Activated CD8-positive, alpha-beta memory T cell treated with anti-CD3 and anti-CD28 coated beads for 36 hours (primary cell): ENCODE data around the gene NBEA. TPM values are rescaled to one million over a fixed set of nuclear protein-coding genes. Genes with fewer than 3 reads are reported as not detected.
"Not testable (repeated sequence)": the region's sequence is repeated elsewhere in the genome, so short reads cannot be mapped to it uniquely, and the experiment has no call there.

Experiments
- CTCF ChIA-PET: fragments of 350-600 bp; sonication (Branson Sonifier 250); formaldehyde crosslinking; loops from one replicate; lab custom pipeline; 2021; ENCODE audit warnings: antibody characterized with exemption; lab: Charles Lee
- POLR2A ChIA-PET: fragments of 350-600 bp; sonication (Branson Sonifier 250); formaldehyde crosslinking; loops from one replicate; lab custom pipeline; 2021; ENCODE audit warnings: antibody characterized with exemption; lab: Charles Lee
- total RNA-seq, 2 experiments: library from RNA; stranded (reverse); gene quantifications; one replicate each; pipeline ENCODE4 v1.2.3, GENCODE V29; 2021

NBEA gene
- total RNA-seq, 2 experiments from 2014 or later: 0.15 to 0.23 TPM

DNA sequence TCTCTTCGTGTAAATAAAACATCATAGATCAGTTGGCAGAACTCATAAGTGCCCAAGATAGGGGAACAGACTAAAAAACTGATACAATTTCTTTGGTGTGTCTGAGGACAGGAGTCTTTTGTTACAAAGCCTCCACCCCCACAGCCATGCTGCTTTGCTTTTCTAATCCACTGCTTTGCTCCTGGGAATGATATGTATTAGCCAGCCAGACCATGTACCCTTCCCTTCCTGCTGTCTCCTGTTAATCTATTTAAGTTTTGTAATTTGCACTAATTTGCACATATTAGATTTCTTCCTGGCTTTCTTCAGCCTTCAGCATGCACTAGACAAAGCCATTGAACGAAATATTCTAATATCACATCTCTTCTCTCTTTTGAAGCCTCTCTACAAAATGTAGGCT, 403.9 kb downstream of the NBEA start:
- POLR2A ChIA-PET: no interaction called here
- CTCF ChIA-PET: no interaction called here

DNA sequence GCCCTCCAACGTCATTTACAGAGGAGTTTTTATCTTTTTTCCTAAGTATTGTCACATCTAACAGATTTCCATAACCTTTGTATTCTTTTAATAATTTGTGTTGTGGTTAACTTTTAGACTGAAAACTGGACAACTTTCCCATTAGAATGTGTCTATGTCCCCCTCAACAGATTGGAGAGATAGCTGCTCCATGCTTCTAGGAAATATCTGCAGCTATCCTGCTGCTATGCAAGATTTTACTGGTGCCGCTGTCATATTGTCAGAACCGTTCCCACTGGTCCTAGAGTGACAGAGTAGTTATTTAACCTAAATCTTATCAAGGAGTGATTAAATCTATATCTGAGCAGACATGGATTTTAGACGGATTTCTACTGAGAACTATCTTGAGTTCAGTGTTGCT, 404.4 kb downstream of the NBEA start:
- ChIA-PET CTCF (no interaction called here), POLR2A (no interaction called here)

- ChIA-PET POLR2A (no interaction called here), CTCF (no interaction called here)
Observed at GRCh38 chr13:35347679-35348205, 405.7 kb downstream of the NBEA start.

DNA sequence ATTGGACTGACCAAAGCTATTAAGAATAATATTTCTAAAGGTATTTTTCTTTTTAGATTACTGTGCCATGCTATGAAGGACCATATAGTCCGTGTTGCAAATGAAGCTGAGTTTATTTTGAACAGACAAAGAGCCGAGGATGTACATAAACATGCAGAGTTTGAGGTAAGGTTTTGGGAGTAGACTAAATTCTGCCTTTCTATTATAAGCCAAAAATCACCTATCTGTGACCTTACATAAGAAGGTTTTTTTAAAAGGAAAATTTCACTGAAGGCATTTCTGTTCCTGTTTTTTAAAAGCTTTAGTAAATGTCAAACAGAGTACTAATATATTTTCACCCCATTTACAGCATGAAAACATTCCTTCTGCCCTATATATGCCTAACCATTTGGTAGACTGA, 407.0 kb downstream of the NBEA start:
- CTCF ChIA-PET: no interaction called here
- POLR2A ChIA-PET: no interaction called here

- POLR2A ChIA-PET: no interaction called here
Observed at GRCh38 chr13:35349673-35350278, 407.7 kb downstream of the NBEA start.

DNA sequence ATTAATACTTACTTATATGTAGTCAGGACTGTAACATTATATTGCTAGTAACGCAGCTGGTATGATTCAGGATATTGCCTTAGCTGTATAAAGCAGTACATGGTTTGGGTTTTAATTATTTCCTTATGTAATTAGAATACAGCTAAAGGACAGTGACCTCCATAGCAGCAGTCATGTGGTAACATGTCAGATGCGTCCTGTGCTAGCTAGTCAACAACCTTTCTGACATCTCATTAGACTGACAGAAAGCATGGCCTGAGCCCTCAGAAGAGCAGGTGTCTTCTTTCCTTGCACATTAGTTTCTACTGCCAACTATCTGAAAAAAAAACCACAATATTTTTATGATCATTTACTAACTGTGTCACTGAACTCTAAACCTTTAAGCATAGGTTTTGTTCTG, 412.2 kb downstream of the NBEA start:
- ChIA-PET POLR2A (no interaction called here), CTCF (no interaction called here)

More at GRCh38 chr13:35349673-35350278, 407.7 kb downstream of the NBEA start:
- CTCF ChIA-PET: no interaction called here

- ChIA-PET CTCF (no interaction called here), POLR2A (no interaction called here)
Observed at GRCh38 chr13:35354882-35355281, 412.8 kb downstream of the NBEA start.

- POLR2A ChIA-PET: no interaction called here
- CTCF ChIA-PET: no interaction called here
Observed at GRCh38 chr13:35356572-35356971, 414.5 kb downstream of the NBEA start.

DNA sequence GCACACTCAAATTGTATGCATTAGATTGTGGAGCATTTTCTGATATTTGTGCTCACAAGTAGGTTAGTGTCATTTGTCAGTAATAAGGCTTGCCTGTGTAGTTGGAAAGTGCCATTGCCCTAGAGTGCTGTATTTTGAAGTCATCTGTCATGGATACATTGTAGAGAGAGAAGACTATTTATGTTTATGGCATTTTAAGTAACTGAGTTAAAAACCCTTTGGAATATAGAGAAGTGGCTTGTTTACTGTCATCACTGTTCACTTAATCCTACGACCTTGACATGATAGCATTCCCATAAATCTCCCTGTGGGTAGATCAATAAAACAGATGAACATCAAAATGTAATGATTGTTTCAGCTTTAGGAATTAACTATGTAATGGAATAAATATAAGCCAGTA, 423.8 kb downstream of the NBEA start:
- ChIA-PET POLR2A (no interaction called here), CTCF (no interaction called here)

DNA sequence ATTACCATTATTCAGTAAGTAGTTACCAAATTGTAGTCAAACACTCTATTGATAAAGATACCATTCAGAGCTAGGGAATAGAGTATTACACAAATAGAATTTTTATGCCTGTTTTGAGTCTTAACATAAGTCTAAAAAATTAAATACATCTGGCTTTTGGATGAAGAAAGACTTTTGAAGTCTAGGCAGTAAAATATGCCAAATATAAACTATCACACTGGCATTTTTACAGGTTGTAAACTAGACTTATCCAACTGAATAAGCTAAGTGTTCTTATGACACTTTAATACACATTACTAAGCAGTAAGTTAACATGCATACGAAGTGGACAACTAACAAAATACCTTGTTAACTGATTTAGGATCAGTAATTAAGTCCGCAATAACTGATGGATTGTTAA, 425.5 kb downstream of the NBEA start:
- POLR2A ChIA-PET: no interaction called here
- CTCF ChIA-PET: no interaction called here

- ChIA-PET CTCF (no interaction called here), POLR2A (no interaction called here)
Observed at GRCh38 chr13:35378939-35379338, 436.9 kb downstream of the NBEA start.

GRCh38 chr13:35379663-35380062, 437.6 kb downstream of the NBEA start:
- POLR2A ChIA-PET: no interaction called here
- CTCF ChIA-PET: no interaction called here

GRCh38 chr13:35387682-35388250, 445.7 kb downstream of the NBEA start:
- CTCF ChIA-PET: no interaction called here
- POLR2A ChIA-PET: no interaction called here

- POLR2A ChIA-PET: no interaction called here
- CTCF ChIA-PET: no interaction called here
Observed at GRCh38 chr13:35388441-35389355, 446.6 kb downstream of the NBEA start.

DNA sequence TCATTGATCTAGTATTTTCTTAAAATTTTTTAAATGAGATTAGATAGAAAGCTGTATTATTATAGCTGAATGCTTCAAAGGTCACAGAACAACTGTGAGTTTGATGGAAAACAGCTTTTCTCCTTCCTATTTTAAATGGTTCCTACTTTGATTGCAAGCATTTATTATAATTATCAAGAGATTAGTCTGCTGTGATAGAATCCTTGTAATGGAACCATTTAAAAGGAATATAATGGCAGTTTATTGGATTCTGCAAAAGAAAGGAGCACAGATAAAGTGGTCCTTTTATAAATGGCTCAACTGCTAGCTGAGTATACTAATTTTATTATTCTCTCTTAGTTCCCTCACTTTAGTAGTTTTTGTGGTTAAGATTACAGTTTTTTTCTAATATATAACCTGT, 447.5 kb downstream of the NBEA start:
- CTCF ChIA-PET: no interaction called here
- POLR2A ChIA-PET: no interaction called here

GRCh38 chr13:35392768-35393167, 450.7 kb downstream of the NBEA start:
- POLR2A ChIA-PET: no interaction called here
- CTCF ChIA-PET: no interaction called here

- ChIA-PET CTCF (no interaction called here), POLR2A (no interaction called here)
Observed at GRCh38 chr13:35393886-35394285, 451.8 kb downstream of the NBEA start.

DNA sequence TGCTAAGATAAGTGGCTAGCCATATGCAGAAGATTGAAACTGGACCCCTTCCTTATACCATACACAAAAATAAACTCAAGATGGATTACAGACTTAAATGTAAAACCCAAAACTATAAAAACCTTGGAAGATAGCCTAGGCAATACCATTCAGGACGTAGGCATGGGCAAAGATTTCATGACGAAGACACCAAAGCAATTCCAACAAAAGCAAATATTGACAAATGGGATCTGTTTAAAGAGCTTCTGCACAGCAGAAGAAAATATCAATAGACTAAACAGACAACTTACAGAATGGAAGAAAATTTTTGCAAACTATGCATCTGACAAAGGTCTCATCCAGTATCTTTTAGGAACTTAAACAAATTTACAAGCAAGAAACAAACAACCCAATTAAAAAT, 466.2 kb downstream of the NBEA start:
- POLR2A ChIA-PET, CTCF ChIA-PET: not testable (repeated sequence)

DNA sequence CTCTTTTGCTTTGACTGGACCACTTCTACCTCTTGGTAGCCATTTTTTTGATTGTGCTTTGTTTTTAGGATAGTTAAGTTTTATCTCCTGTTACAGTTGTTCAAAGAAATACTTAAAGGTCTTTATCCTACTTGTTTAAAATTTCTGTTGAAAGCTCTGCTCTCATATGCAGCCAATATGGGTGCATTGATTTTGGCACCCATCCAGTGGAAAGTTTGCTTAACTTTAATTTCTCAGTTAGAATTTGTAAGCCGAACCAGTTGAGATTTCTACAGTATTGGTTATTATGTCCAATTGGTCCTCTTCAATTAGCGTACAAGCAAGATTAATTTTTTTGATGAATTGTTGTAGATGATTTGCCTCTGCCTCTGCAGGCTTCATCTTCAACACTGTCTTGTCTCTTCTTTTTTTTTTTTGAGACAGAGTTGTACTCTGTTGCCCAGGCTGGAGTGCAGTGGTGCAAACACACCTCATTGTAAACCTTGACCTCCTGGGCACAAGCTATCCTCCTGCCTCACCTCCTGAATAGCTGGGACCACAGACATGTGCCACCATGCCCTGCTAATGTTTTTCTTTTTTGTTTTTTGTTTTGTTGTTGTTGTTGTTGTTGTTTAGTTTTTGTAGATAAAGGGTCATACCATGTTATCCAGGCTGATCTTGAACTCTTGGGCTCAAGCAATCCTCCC, 469.1 kb downstream of the NBEA start:
- ChIA-PET CTCF (no interaction called here), POLR2A (no interaction called here)

DNA sequence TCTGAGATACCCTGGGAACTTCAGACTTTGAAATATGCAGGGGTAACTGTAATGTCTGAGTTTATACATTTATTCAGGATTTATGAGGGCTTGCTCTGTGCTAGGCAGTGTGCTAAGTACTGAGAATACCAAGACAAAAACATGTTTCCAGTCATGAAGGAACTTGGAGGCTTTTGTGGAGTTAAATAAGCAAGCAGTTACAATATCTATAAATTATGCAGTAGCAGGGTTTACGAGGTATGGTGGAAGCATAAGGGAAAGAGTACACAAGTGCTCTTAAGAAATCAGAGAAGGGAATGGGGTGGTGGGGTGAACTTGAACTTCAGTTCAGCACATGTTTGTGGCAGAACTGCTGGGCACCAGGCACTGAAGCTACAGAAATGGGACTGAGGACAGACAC, 506.4 kb downstream of the NBEA start:
- CTCF ChIA-PET: no interaction called here
- POLR2A ChIA-PET: no interaction called here
